HepG2 (cell line): Measurements from ENCODE around the gene TLE1. TPM values are rescaled to one million over a fixed set of nuclear protein-coding genes. Genes with fewer than 3 reads are reported as not detected.
A peak's percentile ranks its signal among the peaks of the same experiment; 100 is the strongest.

Experiments used
- DR1 ChIP-seq: sonication (generic); formaldehyde crosslinking; IDR thresholded peaks from 2 replicates; pipeline ENCODE4 v1.8.0; 2021; ENCODE audit warnings: mild to moderate bottlenecking, missing genetic modification reagents, inconsistent platforms
- GPBP1L1 ChIP-seq: sonication (generic); formaldehyde crosslinking; IDR thresholded peaks from 2 replicates; pipeline ENCODE4 v1.5.0; 2020; ENCODE audit warnings: mild to moderate bottlenecking, missing genetic modification reagents
- GTF3A ChIP-seq: sonication (generic); formaldehyde crosslinking; conservative IDR thresholded peaks from 2 replicates; pipeline ENCODE4 v1.4.0; 2020; ENCODE audit warnings: mild to moderate bottlenecking, missing genetic modification reagents
- KAT8 ChIP-seq: IDR thresholded peaks from 2 replicates; pipeline ENCODE4 v1.6.1; 2016; ENCODE audit warnings: missing genetic modification reagents, missing compliant biosample characterization
- MXD3 ChIP-seq: IDR thresholded peaks from 2 replicates; pipeline ENCODE4 v1.6.1; 2016; ENCODE audit warnings: mild to moderate bottlenecking, missing biosample characterization, missing genetic modification reagents
- MZF1 ChIP-seq: sonication (generic); formaldehyde crosslinking; IDR thresholded peaks from 2 replicates; pipeline ENCODE4 v1.8.1; 2023; ENCODE audit warnings: mild to moderate bottlenecking, missing genetic modification reagents, borderline replicate concordance
- ONECUT2 ChIP-seq: sonication (generic); formaldehyde crosslinking; IDR thresholded peaks from 2 replicates; pipeline ENCODE4 v1.4.0; 2020; ENCODE audit warnings: missing genetic modification reagents
- RAD21 ChIP-seq: fragments of 450-650 bp; formaldehyde crosslinking; IDR thresholded peaks from 2 replicates; pipeline ENCODE4 v1.5.0; 2020; ENCODE audit warnings: mild to moderate bottlenecking
- SMARCE1 ChIP-seq: fragments of 450-650 bp; IDR thresholded peaks from 2 replicates; pipeline ENCODE4 v1.6.1; 2017; ENCODE audit warnings: borderline replicate concordance
- STAG1 ChIP-seq: sonication (generic); formaldehyde crosslinking; IDR thresholded peaks from 2 replicates; pipeline ENCODE4 v1.4.0; 2020; ENCODE audit warnings: missing genetic modification reagents
- ZMYM2 ChIP-seq: sonication (generic); formaldehyde crosslinking; IDR thresholded peaks from 2 replicates; pipeline ENCODE4 v1.8.0; 2022; ENCODE audit warnings: mild to moderate bottlenecking, missing genetic modification reagents
- ZNF20 ChIP-seq: sonication (generic); formaldehyde crosslinking; IDR thresholded peaks from 2 replicates; pipeline ENCODE4 v1.4.0; 2020; ENCODE audit warnings: mild to moderate bottlenecking, moderate library complexity, missing genetic modification reagents
- ZNF501 ChIP-seq: sonication (generic); formaldehyde crosslinking; IDR thresholded peaks from 2 replicates; pipeline ENCODE4 v1.5.1; 2020; ENCODE audit warnings: mild to moderate bottlenecking, moderate library complexity, missing genetic modification reagents
- ZNF569 ChIP-seq: sonication (generic); formaldehyde crosslinking; IDR thresholded peaks from 2 replicates; pipeline ENCODE4 v1.5.0; 2020; ENCODE audit warnings: mild to moderate bottlenecking, missing genetic modification reagents, moderate library complexity, borderline replicate concordance
- ZNF574 ChIP-seq: sonication (generic); formaldehyde crosslinking; IDR thresholded peaks from 2 replicates; pipeline ENCODE4 v1.4.0; 2020; ENCODE audit warnings: missing genetic modification reagents
- ZNF773 ChIP-seq: sonication (generic); formaldehyde crosslinking; IDR thresholded peaks from 2 replicates; pipeline ENCODE4 v1.4.0; 2020; ENCODE audit warnings: missing genetic modification reagents, borderline replicate concordance
- polyA plus RNA-seq, 8 experiments: library from polyadenylated mRNA; depleted of rRNA in 3 of 8; stranded (reverse) in 7 of 8; unstranded in 1 of 8; fragments of >200 nt; fragmentation: Illumina TruSeq in 4 of 8; extraction: Trizol in 4 of 8; gene quantifications; 2 replicates each; pipeline versions ENCODE4 v1.2.1 to v1.2.3, GENCODE V29; 2011 to 2016; ENCODE audit warnings: low read depth in 4 of 8, missing spikeins in 1 of 8, mixed read lengths in 1 of 8; ENCODE audit not compliant: insufficient read depth in 1 of 8
- total RNA-seq, 5 experiments: library from RNA; depleted of rRNA; stranded (reverse); fragments of >200 nt; fragmentation: Illumina TruSeq; extraction: Trizol; gene quantifications; 2 replicates each; pipeline ENCODE4 v1.2.3, GENCODE V29; 2016; ENCODE audit warnings: low read depth in 1 of 5
- TF ChIP-seq, protein P1 (sequence below): sonication (generic); formaldehyde crosslinking; IDR thresholded peaks from 2 replicates; pipeline ENCODE4 v1.5.0; 2020; ENCODE audit warnings: missing genetic modification reagents, mild to moderate bottlenecking, borderline replicate concordance
- TF ChIP-seq, protein P2 (sequence below): sonication (generic); formaldehyde crosslinking; IDR thresholded peaks from 2 replicates; pipeline ENCODE4 v1.4.0; 2020; ENCODE audit warnings: mild to moderate bottlenecking, missing genetic modification reagents
- TF ChIP-seq, protein P3 (sequence below): sonication (generic); formaldehyde crosslinking; IDR thresholded peaks from 2 replicates; pipeline ENCODE4 v1.5.0; 2020; ENCODE audit warnings: missing genetic modification reagents

TLE1 gene
- total and polyA plus RNA-seq, 2 of the 13 experiments (the other 11 are each of a cell fraction or from before 2014, with no cell fraction given), result 35.9 to 109 TPM

DNA sequence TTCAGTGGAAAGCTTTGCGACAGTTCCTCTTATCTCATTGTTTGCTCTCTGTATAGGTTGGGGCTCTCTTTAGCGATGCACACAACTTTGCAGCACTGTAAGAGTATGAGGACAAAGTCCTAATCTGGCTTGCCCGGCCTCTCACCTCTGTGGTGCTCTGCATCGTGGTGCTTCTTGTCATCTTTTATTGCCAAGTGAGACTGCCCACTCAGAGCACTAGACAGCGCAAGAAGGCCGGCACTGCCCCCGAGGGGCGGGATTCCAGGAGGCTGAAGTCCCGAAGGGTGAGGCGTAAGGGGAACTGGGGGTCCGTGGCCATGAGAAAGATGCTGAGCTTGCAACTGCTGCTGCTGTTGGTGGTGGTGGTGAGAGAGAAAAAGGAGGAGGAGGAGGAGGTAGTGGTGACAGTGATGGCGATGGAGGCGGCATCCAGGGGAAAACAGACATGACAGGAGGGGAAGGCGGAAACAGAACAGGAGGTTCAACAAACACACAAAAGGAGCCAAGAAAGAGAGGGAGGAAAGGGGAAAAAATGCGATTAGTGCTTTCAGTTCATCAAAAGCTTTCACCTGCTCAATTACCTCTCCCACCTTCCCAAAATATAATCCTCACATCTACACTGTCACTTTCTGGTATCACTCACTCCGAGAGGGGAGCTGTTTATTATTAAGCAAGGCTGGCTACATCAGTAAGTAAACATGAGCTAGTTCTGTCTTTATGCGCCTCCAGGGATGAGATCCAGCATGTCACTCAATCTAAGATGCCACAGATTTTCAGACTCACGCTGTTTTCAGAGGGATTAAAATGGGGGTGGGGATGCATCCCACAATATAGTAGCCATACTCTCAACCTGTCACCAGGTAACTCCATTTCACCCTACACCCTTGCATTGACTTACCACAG, 55.1 kb downstream of the TLE1 start (continued):
- TF ChIP-seq ZNF574 (peak; percentile 42; the same call in 1 of the 2 replicates), ZMYM2 (CRISPR knock-in tag) (0 out of 2 replicates have a peak, but pooled peaks have one; percentile 31), MXD3 (no peak), STAG1 (CRISPR knock-in tag) (peak; percentile 43), KAT8 (CRISPR knock-in tag) (peak; percentile 37; the same call in 1 of the 2 replicates), MZF1 (no peak), ZNF773 (CRISPR knock-in tag) (no peak), ZNF501 (CRISPR knock-in tag) (no peak; the same call in 1 of the 2 replicates), ONECUT2 (CRISPR knock-in tag) (no peak), ZNF20 (no peak), GTF3A (CRISPR knock-in tag) (no peak), DR1 (no peak), GPBP1L1 (CRISPR knock-in tag) (no peak), SMARCE1 (no peak), RAD21 (CRISPR knock-in tag) (0 out of 2 replicates have a peak, but pooled peaks have one; percentile 26), ZNF569 (CRISPR knock-in tag) (no peak)
- TF ChIP-seq, protein P1, sequence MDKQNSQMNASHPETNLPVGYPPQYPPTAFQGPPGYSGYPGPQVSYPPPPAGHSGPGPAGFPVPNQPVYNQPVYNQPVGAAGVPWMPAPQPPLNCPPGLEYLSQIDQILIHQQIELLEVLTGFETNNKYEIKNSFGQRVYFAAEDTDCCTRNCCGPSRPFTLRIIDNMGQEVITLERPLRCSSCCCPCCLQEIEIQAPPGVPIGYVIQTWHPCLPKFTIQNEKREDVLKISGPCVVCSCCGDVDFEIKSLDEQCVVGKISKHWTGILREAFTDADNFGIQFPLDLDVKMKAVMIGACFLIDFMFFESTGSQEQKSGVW (CRISPR knock-in tag), result no peak
- TF ChIP-seq, protein P2, sequence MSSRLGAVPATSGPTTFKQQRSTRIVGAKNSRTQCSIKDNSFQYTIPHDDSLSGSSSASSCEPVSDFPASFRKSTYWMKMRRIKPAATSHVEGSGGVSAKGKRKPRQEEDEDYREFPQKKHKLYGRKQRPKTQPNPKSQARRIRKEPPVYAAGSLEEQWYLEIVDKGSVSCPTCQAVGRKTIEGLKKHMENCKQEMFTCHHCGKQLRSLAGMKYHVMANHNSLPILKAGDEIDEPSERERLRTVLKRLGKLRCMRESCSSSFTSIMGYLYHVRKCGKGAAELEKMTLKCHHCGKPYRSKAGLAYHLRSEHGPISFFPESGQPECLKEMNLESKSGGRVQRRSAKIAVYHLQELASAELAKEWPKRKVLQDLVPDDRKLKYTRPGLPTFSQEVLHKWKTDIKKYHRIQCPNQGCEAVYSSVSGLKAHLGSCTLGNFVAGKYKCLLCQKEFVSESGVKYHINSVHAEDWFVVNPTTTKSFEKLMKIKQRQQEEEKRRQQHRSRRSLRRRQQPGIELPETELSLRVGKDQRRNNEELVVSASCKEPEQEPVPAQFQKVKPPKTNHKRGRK (CRISPR knock-in tag), result 0 out of 2 replicates have a peak, but pooled peaks have one; percentile 26
- TF ChIP-seq, protein P3, sequence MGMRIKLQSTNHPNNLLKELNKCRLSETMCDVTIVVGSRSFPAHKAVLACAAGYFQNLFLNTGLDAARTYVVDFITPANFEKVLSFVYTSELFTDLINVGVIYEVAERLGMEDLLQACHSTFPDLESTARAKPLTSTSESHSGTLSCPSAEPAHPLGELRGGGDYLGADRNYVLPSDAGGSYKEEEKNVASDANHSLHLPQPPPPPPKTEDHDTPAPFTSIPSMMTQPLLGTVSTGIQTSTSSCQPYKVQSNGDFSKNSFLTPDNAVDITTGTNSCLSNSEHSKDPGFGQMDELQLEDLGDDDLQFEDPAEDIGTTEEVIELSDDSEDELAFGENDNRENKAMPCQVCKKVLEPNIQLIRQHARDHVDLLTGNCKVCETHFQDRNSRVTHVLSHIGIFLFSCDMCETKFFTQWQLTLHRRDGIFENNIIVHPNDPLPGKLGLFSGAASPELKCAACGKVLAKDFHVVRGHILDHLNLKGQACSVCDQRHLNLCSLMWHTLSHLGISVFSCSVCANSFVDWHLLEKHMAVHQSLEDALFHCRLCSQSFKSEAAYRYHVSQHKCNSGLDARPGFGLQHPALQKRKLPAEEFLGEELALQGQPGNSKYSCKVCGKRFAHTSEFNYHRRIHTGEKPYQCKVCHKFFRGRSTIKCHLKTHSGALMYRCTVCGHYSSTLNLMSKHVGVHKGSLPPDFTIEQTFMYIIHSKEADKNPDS (CRISPR knock-in tag), result 0 out of 2 replicates have a peak, but pooled peaks have one; percentile 60
